Nephron progenitor cell (in vitro differentiated cells): ENCODE data around the gene HID1.
"Not testable (repeated sequence)": the region's sequence is repeated elsewhere in the genome, so short reads cannot be mapped to it uniquely, and the experiment has no call there.

Experiments
- DNase-seq: peaks from one replicate; pipeline ENCODE4 v3.0.0; 2021
- H3K27ac Mint-ChIP-seq: 2 replicates; pipeline ENCODE4 v1.8.0; 2021; ENCODE audit warnings: mild to moderate bottlenecking, moderate library complexity, mixed read lengths
- H3K27me3 Mint-ChIP-seq: 2 replicates; pipeline ENCODE4 v1.8.0; 2021; ENCODE audit warnings: mild to moderate bottlenecking, low read depth, mixed read lengths; ENCODE audit not compliant: poor library complexity
- H3K36me3 Mint-ChIP-seq: 2 replicates; pipeline ENCODE4 v1.8.0; 2021; ENCODE audit warnings: low read depth, mixed read lengths
- H3K4me1 Mint-ChIP-seq: 2 replicates; pipeline ENCODE4 v1.8.0; 2021; ENCODE audit warnings: mixed read lengths
- H3K4me3 Mint-ChIP-seq: 2 replicates; pipeline ENCODE4 v1.8.0; 2021; ENCODE audit warnings: mild to moderate bottlenecking, moderate library complexity, mixed read lengths
- H3K9me3 Mint-ChIP-seq: 2 replicates; pipeline ENCODE4 v1.8.0; 2021; ENCODE audit warnings: mild to moderate bottlenecking, moderate library complexity, mixed read lengths
- TF ChIP-seq, protein P1 (sequence below): fragments of 200-600 bp; sonication (generic); IDR thresholded peaks from 2 replicates; pipeline ENCODE4 v1.5.0; 2021; ENCODE audit warnings: antibody characterized with exemption

Gene HID1

GRCh38 chr17:74986206-74986576 lies 13.6 kb upstream of the HID1 start:
- no peak for DNase-seq
- TF ChIP-seq, protein P1, sequence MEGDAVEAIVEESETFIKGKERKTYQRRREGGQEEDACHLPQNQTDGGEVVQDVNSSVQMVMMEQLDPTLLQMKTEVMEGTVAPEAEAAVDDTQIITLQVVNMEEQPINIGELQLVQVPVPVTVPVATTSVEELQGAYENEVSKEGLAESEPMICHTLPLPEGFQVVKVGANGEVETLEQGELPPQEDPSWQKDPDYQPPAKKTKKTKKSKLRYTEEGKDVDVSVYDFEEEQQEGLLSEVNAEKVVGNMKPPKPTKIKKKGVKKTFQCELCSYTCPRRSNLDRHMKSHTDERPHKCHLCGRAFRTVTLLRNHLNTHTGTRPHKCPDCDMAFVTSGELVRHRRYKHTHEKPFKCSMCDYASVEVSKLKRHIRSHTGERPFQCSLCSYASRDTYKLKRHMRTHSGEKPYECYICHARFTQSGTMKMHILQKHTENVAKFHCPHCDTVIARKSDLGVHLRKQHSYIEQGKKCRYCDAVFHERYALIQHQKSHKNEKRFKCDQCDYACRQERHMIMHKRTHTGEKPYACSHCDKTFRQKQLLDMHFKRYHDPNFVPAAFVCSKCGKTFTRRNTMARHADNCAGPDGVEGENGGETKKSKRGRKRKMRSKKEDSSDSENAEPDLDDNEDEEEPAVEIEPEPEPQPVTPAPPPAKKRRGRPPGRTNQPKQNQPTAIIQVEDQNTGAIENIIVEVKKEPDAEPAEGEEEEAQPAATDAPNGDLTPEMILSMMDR = no peak
- Mint-ChIP-seq H3K9me3 (no peaks in the 10 kb centered on the region), H3K27ac (no peak overlapping the region), H3K36me3 (no peaks in the 10 kb centered on the region), H3K4me1 (peaks cover 31% of the 10 kb centered on the region), H3K4me3 (no peak overlapping the region), H3K27me3 (peaks cover 13% of the 10 kb centered on the region)

GRCh38 chr17:74982663-74983313 lies 10.2 kb upstream of the HID1 start:
- peaks cover 35% of the 10 kb centered on the region for H3K27me3 Mint-ChIP-seq
- peak overlapping the region; percentile 85 for H3K4me3 Mint-ChIP-seq
- not testable (repeated sequence) for DNase-seq, H3K9me3 Mint-ChIP-seq, H3K4me1 Mint-ChIP-seq, H3K36me3 Mint-ChIP-seq, H3K27ac Mint-ChIP-seq

DNA sequence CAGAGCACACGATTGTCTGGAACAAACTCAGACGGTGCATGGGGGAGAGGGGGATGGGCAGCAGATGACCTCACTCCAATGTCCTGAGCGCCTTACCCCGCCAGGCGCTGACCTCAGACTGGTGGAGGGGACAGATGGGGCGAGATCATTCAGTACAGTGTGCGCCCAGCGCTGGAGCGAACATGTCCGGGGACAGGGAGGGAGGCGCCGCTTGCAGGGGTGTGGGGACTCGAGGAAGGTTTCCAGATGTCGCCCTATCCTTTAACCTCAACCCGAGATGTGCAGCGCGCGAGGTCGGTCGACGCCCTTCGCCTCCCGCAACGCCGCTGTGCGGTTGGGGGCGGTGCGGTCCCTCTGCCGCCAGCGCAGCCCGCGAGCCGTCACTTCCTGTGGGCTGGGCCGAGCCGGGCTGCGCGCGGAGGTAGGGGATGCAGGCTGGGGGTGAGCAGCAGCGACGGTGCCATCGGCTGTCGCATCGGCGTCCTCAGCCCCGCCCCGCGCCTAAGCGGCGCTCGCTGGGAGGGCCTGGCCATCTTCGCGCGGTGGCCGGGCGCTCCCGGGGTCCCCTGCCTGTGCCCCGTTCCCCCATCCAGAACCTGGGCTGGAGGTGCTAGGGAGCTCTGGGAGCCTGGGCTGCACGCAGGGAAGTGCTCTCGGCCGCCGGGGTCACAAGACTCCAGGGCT lies 9.6 kb upstream of the HID1 start:
- Mint-ChIP-seq H3K4me3 (peak overlapping the region; percentile 85), H3K27me3 (peaks cover 39% of the 10 kb centered on the region), H3K9me3 (no peaks in the 10 kb centered on the region), H3K27ac (peak overlapping the region; percentile 86), H3K4me1 (peaks cover 8% of the 10 kb centered on the region), H3K36me3 (no peaks in the 10 kb centered on the region)
- TF ChIP-seq, protein P1 = no peak
- DNase-seq = peak; percentile 89

- Mint-ChIP-seq H3K36me3 (no peaks in the 10 kb centered on the region), H3K4me1 (peaks cover 6% of the 10 kb centered on the region), H3K4me3 (peak overlapping the region; percentile 85), H3K27me3 (peaks cover 43% of the 10 kb centered on the region), H3K9me3 (no peaks in the 10 kb centered on the region), H3K27ac (peak overlapping the region; percentile 86)
- DNase-seq = no peak
- TF ChIP-seq, protein P1 = no peak
Measured at GRCh38 chr17:74981318-74981978, 8.9 kb upstream of the HID1 start.

- no peak overlapping the region for H3K4me3 Mint-ChIP-seq
- TF ChIP-seq, protein P1 = no peak
- DNase-seq = no peak
- peaks cover 56% of the 10 kb centered on the region for H3K27me3 Mint-ChIP-seq
- H3K27ac Mint-ChIP-seq = no peak overlapping the region
- H3K36me3 Mint-ChIP-seq = no peaks in the 10 kb centered on the region
- peaks cover 6% of the 10 kb centered on the region for H3K4me1 Mint-ChIP-seq
- no peaks in the 10 kb centered on the region for H3K9me3 Mint-ChIP-seq
Measured at GRCh38 chr17:74979408-74980146, 7.0 kb upstream of the HID1 start.

- no peaks in the 10 kb centered on the region for H3K9me3 Mint-ChIP-seq
- H3K36me3 Mint-ChIP-seq = no peaks in the 10 kb centered on the region
- DNase-seq = no peak
- TF ChIP-seq, protein P1 = no peak
- peaks cover 70% of the 10 kb centered on the region for H3K27me3 Mint-ChIP-seq
- H3K4me3 Mint-ChIP-seq = no peak overlapping the region
- no peak overlapping the region for H3K27ac Mint-ChIP-seq
- H3K4me1 Mint-ChIP-seq = peaks cover 7% of the 10 kb centered on the region
Measured at GRCh38 chr17:74978240-74978639, 5.7 kb upstream of the HID1 start.
